HG03108 (cell line): ENCODE measurements around the gene KIFBP.

Experiments
- ATAC-seq: cut with Tn5 transposase; IDR thresholded peaks from one replicate; pipeline ENCODE4 v1.9.1; 2021; ENCODE audit warnings: moderate library complexity; ENCODE audit not compliant: unreplicated experiment

The KIFBP gene

GRCh38 chr10:69047111-69047832, 58.7 kb downstream of the KIFBP start:
- ATAC-seq = no peak

GRCh38 chr10:69048103-69048502, 59.5 kb downstream of the KIFBP start:
- ATAC-seq = no peak

- ATAC-seq = no peak
These were observed 61.0 kb downstream of the KIFBP start for GRCh38 chr10:69049566-69049961.

DNA sequence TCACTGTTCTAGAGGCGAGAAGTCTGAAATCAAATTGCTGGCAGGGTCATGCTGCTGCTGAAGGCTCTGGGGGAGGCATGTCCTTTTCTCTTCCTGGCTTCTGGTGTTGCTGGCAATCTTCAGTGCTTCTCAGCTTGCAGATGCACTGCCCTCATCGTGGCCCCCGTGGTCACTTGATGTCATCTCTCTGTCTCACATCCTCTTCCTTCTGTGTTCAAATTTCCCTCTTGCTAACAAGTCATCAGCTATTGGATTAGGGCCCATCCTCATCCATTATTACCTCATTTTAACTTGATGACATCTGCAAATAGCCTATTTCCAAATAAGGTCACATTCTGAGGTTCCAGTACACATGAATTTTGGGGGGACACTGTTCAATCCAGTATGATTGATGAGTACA, 62.7 kb downstream of the KIFBP start:
- ATAC-seq = peak; percentile 46

- no peak for ATAC-seq
These were observed 63.3 kb downstream of the KIFBP start for GRCh38 chr10:69051710-69052487.

DNA sequence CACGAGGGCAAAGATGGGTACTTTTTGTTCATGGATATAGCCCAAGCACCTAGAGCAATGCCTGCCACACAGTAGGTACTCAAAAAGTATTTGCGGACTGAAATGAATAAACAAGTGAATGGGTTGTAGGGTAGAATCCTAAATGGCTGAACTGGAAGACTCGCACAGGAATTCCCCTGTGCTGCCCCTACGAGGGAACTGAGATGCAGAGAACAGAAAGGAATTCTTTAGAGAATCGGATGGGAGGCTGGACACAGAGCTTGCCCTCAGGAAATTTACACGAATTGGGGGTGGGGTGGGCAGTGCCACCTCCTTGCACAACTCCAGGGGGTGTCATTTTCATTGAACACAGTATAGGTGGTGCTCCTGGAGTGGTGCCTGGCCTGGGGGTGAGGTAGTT, 64.1 kb downstream of the KIFBP start:
- no peak for ATAC-seq

DNA sequence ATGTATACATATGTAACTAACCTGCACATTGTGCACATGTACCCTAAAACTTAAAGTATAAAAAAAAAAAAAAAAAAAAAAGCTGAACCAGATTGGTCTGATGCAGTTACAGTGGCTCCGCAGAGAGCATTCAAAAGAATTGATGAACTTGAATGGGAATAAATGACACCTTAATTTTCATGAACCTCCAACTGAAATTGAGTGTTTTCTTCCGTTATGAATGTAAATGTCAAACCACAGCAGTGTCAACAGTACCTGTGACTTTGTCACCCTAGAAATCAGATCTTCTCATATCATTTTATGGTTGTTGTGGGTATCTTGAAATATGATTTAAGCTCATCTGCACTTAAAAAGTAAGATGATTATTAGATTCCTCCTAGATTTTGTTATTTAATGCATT, 66.6 kb downstream of the KIFBP start:
- ATAC-seq = no peak

DNA sequence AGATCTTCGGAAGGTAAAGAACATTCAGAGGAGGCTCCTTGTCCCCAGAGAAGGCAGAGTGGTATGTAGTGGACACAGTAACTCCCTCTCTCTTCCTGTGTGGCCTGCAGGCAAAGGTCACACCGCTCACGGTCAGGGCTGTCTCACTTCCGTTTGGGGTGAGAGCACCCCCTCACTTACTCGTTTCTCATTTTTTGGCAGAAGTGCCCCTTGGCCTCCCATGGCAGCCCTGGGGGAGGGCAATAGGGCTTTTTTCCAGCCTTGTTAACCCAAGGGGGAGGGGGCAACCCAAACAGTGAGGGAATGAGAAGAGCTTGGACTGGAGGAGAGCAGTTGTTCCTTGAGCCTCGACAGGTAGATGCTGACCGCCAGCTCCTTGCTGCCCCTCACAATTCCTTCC, 67.5 kb downstream of the KIFBP start:
- ATAC-seq = peak; percentile 46

GRCh38 chr10:69056536-69057260, 68.1 kb downstream of the KIFBP start:
- no peak for ATAC-seq

DNA sequence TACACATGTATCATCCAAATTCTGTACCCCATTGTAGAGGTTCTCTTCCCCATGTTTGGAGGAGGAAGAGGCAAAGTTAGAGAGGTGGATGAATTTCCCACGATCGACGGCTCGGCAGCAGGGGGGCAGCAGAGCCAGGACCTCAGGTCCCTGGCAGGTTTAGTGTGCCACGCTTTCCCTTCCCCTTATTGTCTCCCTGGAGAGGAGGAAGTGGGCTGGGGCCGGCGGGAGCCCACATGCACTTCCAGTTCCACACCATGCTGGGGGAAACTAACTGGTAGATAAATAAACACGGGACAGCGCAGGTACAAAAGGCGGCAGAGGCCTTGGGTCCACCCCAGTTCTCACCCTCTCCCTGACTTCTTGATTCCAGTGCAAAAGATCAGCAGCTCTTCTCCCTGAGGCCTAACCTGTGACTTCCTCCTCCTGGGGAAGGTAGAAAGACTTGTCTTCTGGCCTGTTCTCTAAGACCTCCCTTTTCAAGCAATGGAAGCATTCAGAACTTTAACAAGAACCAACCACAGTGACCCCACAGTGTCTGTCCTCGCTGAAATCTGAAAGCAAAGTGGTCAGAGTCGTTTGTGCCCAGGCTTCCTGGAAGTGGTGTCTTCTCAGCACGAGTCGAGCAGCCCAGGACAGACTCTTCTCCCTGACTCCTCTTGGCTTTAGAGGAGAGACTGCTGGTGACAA, 68.8 kb downstream of the KIFBP start:
- ATAC-seq = no peak

DNA sequence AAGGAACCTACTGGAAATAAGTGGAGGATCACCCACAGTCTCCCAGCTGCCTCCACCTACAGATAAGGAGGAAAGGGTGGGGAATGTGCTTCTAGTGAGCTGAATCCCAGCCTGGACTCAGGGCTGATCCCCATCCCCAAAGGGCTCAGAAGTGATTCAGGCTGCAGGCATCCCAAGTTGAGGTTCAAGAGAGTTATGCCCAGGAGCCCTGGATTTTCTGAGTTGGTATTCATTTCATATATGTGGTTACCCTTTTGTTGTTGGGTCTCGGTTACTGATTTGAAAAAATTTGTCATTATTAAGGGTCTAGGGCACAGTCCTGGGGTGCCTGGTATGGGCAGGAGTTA, 69.3 kb downstream of the KIFBP start:
- no peak for ATAC-seq

DNA sequence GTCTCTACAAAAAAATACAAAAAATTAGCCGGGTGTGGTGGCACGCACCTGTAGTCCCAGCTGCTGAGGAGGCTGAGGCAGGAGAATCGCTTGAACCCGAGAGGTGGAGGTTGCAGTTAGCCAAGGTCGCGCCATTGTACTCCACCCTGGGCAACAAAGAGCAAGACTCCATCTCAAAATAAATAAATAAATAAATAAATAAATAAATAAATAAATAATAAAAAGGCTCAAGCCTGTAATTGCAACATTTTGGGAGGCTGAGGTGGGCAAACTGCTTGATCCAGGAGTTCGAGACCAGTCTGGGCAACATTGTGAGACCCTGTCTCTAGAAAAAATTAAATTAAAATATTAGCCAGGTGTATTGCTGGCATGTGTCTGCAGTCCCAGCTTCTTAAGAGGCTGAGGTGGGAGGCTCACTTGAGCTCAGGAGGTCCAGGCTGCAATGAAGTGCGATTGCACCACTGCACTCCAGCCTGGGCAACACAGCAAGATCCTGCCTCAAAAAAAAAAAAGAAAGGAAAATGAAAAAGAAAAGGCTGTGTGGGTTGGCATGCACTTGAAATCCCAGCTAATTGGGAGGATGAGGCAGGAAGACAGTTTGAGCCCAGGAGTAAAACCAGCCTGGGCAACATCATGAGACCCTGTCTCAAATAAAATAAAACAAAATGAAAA, 71.7 kb downstream of the KIFBP start:
- no peak for ATAC-seq

DNA sequence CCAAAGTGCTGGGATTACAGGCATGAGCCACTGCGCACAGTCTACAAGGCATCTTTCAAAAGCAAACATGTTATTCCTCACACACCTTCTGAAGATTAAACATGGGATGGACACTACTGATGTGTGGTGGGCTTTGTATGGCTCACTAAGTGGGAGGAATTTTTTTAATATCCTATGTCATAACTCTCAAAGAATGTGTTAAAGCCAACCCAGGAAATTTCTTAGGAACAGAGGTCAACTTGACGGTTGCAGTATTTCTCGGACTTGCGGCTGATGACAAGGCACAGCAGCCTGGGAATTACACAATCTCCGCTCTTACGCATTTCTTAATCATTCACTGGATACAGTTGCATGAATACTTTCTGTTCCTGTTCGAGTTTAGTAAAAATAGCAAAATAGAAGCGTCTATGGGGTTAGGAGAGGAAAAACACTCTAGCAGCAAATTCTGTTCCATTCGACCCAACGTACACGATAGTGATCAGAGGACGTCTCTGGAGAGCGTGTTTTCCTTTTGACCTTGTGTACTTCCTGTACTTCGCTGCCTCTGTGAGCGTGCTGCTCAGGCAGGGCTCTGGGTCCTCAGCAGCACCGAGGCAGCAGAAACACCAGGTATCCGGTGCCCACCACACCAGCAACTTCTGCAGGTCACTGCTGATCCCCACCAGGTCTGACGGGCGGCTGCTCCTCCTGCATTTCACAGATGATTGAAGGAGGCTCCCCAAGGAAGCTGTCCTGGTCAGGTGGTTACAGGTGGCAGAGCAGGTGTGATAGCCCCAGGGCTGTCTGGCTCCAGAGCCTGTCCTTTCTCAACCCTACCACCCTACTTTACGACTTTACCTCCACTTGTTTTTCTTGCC, 72.9 kb downstream of the KIFBP start:
- ATAC-seq = peak; percentile 43

GRCh38 chr10:69062901-69063300, 74.3 kb downstream of the KIFBP start:
- no peak for ATAC-seq

DNA sequence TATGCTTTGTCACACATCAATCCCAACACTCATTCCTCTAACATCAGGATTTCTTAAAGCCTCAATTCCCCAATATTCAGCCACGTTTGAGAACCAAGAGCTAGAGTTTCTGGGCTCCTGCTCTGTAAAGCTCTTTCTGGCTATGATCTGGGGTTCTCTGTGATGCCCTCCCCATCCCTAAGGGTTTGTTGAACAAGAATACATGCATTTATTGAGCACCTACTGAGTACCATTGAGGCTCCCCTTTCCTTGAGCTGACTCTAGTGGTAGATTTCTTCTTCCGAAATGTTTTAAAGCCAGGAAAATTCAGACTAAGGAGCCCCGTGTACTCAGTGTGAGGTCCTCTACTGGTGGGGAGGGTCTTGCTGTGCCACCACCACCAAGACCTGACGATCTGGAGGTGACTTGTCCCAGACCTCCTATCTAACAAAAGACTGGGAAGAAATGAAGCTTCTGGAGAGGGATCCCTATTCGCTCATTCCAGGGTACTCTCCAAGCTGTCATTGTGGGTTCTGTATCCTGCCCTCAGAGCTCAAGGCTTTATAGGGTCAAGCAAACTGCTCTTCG, 76.2 kb downstream of the KIFBP start:
- ATAC-seq = no peak

- peak; percentile 49 for ATAC-seq
These were observed 77.1 kb downstream of the KIFBP start for GRCh38 chr10:69065406-69066361.
